HG02840 (cell line): ENCODE data around the gene OR2T27.
"Not testable (repeated sequence)": the region's sequence is repeated elsewhere in the genome, so short reads cannot be mapped to it uniquely, and the experiment has no call there.

Experiments
- ATAC-seq: cut with Tn5 transposase; IDR thresholded peaks from one replicate; pipeline ENCODE4 v1.9.1; 2021; ENCODE audit warnings: mild to moderate bottlenecking, moderate library complexity, moderate number of reproducible peaks; ENCODE audit not compliant: unreplicated experiment, low FRiP score

The OR2T27 gene

GRCh38 chr1:248642971-248643651, 12.2 kb downstream of the OR2T27 start:
- peak; percentile 76 for ATAC-seq

- not testable (repeated sequence) for ATAC-seq
Measured at GRCh38 chr1:248641583-248641982, 13.7 kb downstream of the OR2T27 start.

GRCh38 chr1:248640906-248641305, 14.4 kb downstream of the OR2T27 start:
- peak; percentile 26 for ATAC-seq

GRCh38 chr1:248639652-248640051, 15.7 kb downstream of the OR2T27 start:
- not testable (repeated sequence) for ATAC-seq

GRCh38 chr1:248636612-248637011, 18.7 kb downstream of the OR2T27 start:
- not testable (repeated sequence) for ATAC-seq

- not testable (repeated sequence) for ATAC-seq
Measured at GRCh38 chr1:248634991-248635390, 20.3 kb downstream of the OR2T27 start, which contains the start of gene OR2T11. Gene OR2T11, minus strand, starts transcription at chr1:248635091. Its CDS starts 7,963 bp downstream, at chr1:248627128.

- no peak for ATAC-seq
Measured at GRCh38 chr1:248631354-248632008, 23.8 kb downstream of the OR2T27 start.

- no peak for ATAC-seq
Measured at GRCh38 chr1:248630551-248630950, 24.8 kb downstream of the OR2T27 start.

GRCh38 chr1:248627971-248628844, 27.1 kb downstream of the OR2T27 start:
- peak; percentile 96 for ATAC-seq

- ATAC-seq, result no peak
Measured at GRCh38 chr1:248625971-248626370, 29.4 kb downstream of the OR2T27 start.

GRCh38 chr1:248625166-248625565, 30.2 kb downstream of the OR2T27 start:
- ATAC-seq, result no peak

- ATAC-seq, result peak; percentile 87
Measured at GRCh38 chr1:248622570-248623001, 32.7 kb downstream of the OR2T27 start.

- ATAC-seq, result no peak
Measured at GRCh38 chr1:248621770-248622169, 33.6 kb downstream of the OR2T27 start.

- ATAC-seq, result no peak
Measured at GRCh38 chr1:248618878-248619277, 36.5 kb downstream of the OR2T27 start.

- ATAC-seq, result no peak
Measured at GRCh38 chr1:248618119-248618518, 37.2 kb downstream of the OR2T27 start.

GRCh38 chr1:248613742-248614141, 41.6 kb downstream of the OR2T27 start:
- ATAC-seq, result peak; percentile 50

GRCh38 chr1:248611883-248612414, 43.4 kb downstream of the OR2T27 start:
- ATAC-seq, result no peak

- no peak for ATAC-seq
Measured at GRCh38 chr1:248610301-248610700, 45.0 kb downstream of the OR2T27 start.
